Endothelial cell (in vitro differentiated cells): Measurements from ENCODE around the gene PDE4B. TPM values are rescaled to one million over a fixed set of nuclear protein-coding genes. Genes with fewer than 3 reads are reported as not detected.

Experiments used
- DNase-seq: peaks from one replicate; pipeline ENCODE4 v3.0.0; 2021; ENCODE audit warnings: low spot score
- H3K27ac Mint-ChIP-seq: one replicate; pipeline ENCODE4 v1.8.0; 2021; ENCODE audit warnings: mixed read lengths, inconsistent platforms; ENCODE audit not compliant: unreplicated experiment
- H3K27me3 Mint-ChIP-seq: one replicate; pipeline ENCODE4 v1.8.0; 2021; ENCODE audit warnings: mild to moderate bottlenecking, moderate library complexity, mixed read lengths, inconsistent platforms; ENCODE audit not compliant: unreplicated experiment
- H3K36me3 Mint-ChIP-seq: one replicate; pipeline ENCODE4 v1.8.0; 2021; ENCODE audit warnings: mild to moderate bottlenecking, low read depth, mixed read lengths, inconsistent platforms; ENCODE audit not compliant: unreplicated experiment
- H3K4me1 Mint-ChIP-seq: one replicate; pipeline ENCODE4 v1.8.0; 2021; ENCODE audit warnings: mild to moderate bottlenecking, mixed read lengths, inconsistent platforms; ENCODE audit not compliant: unreplicated experiment
- H3K4me3 Mint-ChIP-seq: one replicate; pipeline ENCODE4 v1.8.0; 2021; ENCODE audit warnings: mild to moderate bottlenecking, mixed read lengths, inconsistent platforms; ENCODE audit not compliant: unreplicated experiment
- H3K9me3 Mint-ChIP-seq: one replicate; pipeline ENCODE4 v1.8.0; 2021; ENCODE audit warnings: mixed read lengths, inconsistent platforms; ENCODE audit not compliant: unreplicated experiment
- total RNA-seq: library from RNA; stranded (reverse); fragmentation: NEBNext Ultra II Directional; extraction: Animal tissue kit (Norgen Biotek cat#: 25700); gene quantifications from one replicate; pipeline ENCODE4 v1.2.1, GENCODE V29; 2021; ENCODE audit not compliant: unreplicated experiment
- TF ChIP-seq, protein P1 (sequence below): fragments of 200-600 bp; sonication (generic); IDR thresholded peaks from one replicate; pipeline ENCODE4 v1.5.0; 2021; ENCODE audit warnings: antibody characterized with exemption; ENCODE audit not compliant: unreplicated experiment

PDE4B gene
- total RNA-seq, 1 donor from 2014 or later: 45.6 TPM

- H3K27ac Mint-ChIP-seq: no peak overlapping the region
- no peak overlapping the region for H3K4me3 Mint-ChIP-seq
- H3K4me1 Mint-ChIP-seq: no peaks in the 10 kb centered on the region
- H3K9me3 Mint-ChIP-seq: no peaks in the 10 kb centered on the region
- TF ChIP-seq, protein P1, sequence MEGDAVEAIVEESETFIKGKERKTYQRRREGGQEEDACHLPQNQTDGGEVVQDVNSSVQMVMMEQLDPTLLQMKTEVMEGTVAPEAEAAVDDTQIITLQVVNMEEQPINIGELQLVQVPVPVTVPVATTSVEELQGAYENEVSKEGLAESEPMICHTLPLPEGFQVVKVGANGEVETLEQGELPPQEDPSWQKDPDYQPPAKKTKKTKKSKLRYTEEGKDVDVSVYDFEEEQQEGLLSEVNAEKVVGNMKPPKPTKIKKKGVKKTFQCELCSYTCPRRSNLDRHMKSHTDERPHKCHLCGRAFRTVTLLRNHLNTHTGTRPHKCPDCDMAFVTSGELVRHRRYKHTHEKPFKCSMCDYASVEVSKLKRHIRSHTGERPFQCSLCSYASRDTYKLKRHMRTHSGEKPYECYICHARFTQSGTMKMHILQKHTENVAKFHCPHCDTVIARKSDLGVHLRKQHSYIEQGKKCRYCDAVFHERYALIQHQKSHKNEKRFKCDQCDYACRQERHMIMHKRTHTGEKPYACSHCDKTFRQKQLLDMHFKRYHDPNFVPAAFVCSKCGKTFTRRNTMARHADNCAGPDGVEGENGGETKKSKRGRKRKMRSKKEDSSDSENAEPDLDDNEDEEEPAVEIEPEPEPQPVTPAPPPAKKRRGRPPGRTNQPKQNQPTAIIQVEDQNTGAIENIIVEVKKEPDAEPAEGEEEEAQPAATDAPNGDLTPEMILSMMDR: no peak
- no peaks in the 10 kb centered on the region for H3K36me3 Mint-ChIP-seq
- H3K27me3 Mint-ChIP-seq: no peaks in the 10 kb centered on the region
- DNase-seq: no peak
Observed at GRCh38 chr1:66025188-66025587, 232.5 kb downstream of the PDE4B start.

DNA sequence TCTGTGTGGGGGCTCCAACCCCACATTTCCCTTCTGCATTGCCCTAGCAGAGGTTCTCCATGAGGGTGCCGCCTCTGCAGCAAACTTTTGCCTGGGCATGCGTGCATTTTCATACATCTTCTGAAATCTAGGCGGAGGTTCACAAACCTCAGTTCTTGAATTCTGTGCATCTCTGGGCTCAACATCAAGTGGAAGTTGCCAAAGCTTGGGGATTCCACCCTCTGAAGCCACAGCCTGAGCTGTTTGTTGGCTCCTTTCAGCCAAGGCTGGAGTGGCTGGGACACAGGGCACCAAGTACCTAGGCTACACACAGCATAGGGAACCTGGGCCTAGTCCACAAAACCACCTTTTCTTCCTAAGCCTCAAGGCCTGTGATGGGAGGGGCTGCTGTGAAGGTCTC, 235.3 kb downstream of the PDE4B start:
- DNase-seq: no peak
- Mint-ChIP-seq H3K4me1 (no peaks in the 10 kb centered on the region), H3K27ac (no peak overlapping the region), H3K27me3 (no peaks in the 10 kb centered on the region), H3K36me3 (no peaks in the 10 kb centered on the region), H3K4me3 (no peak overlapping the region), H3K9me3 (no peaks in the 10 kb centered on the region)
- TF ChIP-seq, protein P1: no peak

DNA sequence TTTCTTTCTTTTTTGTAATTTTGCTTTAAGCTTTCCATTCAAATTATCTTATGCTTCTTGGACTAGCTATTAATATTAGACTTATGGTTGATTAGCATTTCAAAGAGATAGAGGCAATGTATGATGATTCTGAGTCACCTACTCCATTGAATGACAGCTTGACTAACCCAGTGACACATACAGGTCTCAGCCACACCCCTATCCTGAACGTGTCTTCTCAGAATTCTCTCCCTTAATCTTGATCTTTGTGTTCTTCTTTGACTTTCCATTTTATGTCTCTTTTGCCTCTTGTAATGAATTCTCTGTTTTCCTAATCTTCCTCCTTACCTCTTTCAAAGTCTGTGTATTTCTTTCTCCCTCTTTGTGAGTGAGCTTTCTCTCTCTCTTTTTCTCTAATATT, 241.1 kb downstream of the PDE4B start:
- H3K27ac Mint-ChIP-seq: no peak overlapping the region
- peaks cover 2% of the 10 kb centered on the region for H3K27me3 Mint-ChIP-seq
- no peaks in the 10 kb centered on the region for H3K9me3 Mint-ChIP-seq
- DNase-seq: no peak
- TF ChIP-seq, protein P1: no peak
- no peaks in the 10 kb centered on the region for H3K36me3 Mint-ChIP-seq
- H3K4me1 Mint-ChIP-seq: peaks cover 5% of the 10 kb centered on the region
- no peak overlapping the region for H3K4me3 Mint-ChIP-seq

DNA sequence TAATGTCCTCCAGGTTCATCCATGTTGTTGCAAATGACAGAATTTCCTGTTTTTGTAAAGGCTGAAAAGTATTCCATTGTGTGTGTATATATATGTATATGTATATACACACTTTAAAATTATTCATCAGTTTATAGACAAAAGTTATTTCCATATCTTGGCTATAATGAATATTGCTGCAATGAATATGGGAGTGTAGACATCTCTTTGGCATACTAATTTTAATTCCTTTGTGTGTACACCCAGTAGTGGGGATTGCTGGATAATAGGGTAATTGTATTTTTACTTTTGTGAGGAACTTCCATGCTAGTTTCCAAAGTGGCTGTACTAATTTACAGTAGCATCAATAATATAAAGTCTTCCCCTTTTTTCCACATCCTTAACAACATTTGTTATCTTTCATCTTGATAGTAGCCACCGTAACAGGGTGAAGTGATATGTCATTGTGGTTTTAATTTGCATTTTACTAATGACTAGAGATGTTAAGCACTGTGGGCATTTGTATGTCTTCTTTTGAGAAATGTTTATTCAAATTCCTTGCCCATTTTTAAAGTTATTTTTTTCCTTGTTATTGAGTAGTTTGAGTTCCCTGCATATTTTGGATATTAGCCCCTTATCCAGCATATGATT, 243.0 kb downstream of the PDE4B start:
- no peak overlapping the region for H3K4me3 Mint-ChIP-seq
- no peaks in the 10 kb centered on the region for H3K9me3 Mint-ChIP-seq
- no peak overlapping the region for H3K27ac Mint-ChIP-seq
- no peaks in the 10 kb centered on the region for H3K36me3 Mint-ChIP-seq
- H3K4me1 Mint-ChIP-seq: peaks cover 5% of the 10 kb centered on the region
- TF ChIP-seq, protein P1: no peak
- no peak for DNase-seq
- H3K27me3 Mint-ChIP-seq: peaks cover 2% of the 10 kb centered on the region

DNA sequence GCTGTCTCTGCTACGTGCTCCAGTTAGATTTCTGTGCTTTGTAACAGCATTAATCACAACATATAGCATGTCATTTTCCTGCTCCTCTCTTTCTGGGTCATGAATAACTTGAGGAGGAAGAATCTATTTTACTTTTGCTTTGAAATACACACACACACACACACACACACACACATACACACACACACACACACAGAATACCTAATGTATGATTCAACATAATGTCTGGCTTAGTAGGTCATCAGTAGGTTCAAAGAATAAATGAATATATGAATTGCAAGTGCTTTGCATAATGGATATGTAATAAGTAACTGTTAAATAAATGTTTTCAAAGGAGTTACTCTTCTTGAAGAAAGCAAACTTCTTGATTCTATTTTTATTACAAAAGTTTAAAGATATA, 249.0 kb downstream of the PDE4B start:
- TF ChIP-seq, protein P1: no peak
- Mint-ChIP-seq H3K4me1 (peaks cover 5% of the 10 kb centered on the region), H3K4me3 (no peak overlapping the region), H3K27ac (no peak overlapping the region), H3K9me3 (no peaks in the 10 kb centered on the region), H3K36me3 (no peaks in the 10 kb centered on the region), H3K27me3 (no peaks in the 10 kb centered on the region)
- no peak for DNase-seq
